T follicular helper cell (primary cell): ENCODE data around the gene C1QTNF9B.
A peak's percentile ranks its signal among the peaks of the same experiment; 100 is the strongest.
"Not testable (repeated sequence)": the region's sequence is repeated elsewhere in the genome, so short reads cannot be mapped to it uniquely, and the experiment has no call there.

Experiments
- DNase-seq: peaks from one replicate; pipeline ENCODE4 v3.0.0-alpha.2; 2020; ENCODE audit warnings: low read depth

C1QTNF9B gene

GRCh38 chr13:23893791-23894190, 3.5 kb downstream of the C1QTNF9B start:
- DNase-seq: not testable (repeated sequence)

- DNase-seq: no peak
Observed at GRCh38 chr13:23889615-23890607, 7.4 kb downstream of the C1QTNF9B start.

GRCh38 chr13:23888658-23889614, 8.4 kb downstream of the C1QTNF9B start, which contains the start of gene MIPEP:
TSS of gene MIPEP (minus strand) at chr13:23889400. CDS start at chr13:23889320, 80 bp downstream.
- peak; percentile 75 for DNase-seq

- not testable (repeated sequence) for DNase-seq
Observed at GRCh38 chr13:23884361-23884760, 12.9 kb downstream of the C1QTNF9B start.

GRCh38 chr13:23883255-23883654, 14.0 kb downstream of the C1QTNF9B start:
- no peak for DNase-seq

- DNase-seq: not testable (repeated sequence)
Observed at GRCh38 chr13:23881402-23881800, 15.9 kb downstream of the C1QTNF9B start.

- DNase-seq: not testable (repeated sequence)
Observed at GRCh38 chr13:23880493-23881401, 16.6 kb downstream of the C1QTNF9B start.

- no peak for DNase-seq
Observed at GRCh38 chr13:23877286-23877685, 20.0 kb downstream of the C1QTNF9B start.

- no peak for DNase-seq
Observed at GRCh38 chr13:23876265-23876664, 21.0 kb downstream of the C1QTNF9B start.

GRCh38 chr13:23871616-23872220, 25.6 kb downstream of the C1QTNF9B start:
- no peak for DNase-seq

- DNase-seq: no peak
Observed at GRCh38 chr13:23870356-23871140, 26.8 kb downstream of the C1QTNF9B start.

GRCh38 chr13:23868521-23868920, 28.8 kb downstream of the C1QTNF9B start:
- no peak for DNase-seq

GRCh38 chr13:23867027-23867491, 30.2 kb downstream of the C1QTNF9B start:
- DNase-seq: no peak

GRCh38 chr13:23866420-23867026, 30.8 kb downstream of the C1QTNF9B start:
- DNase-seq: no peak

- no peak for DNase-seq
Observed at GRCh38 chr13:23865906-23866305, 31.4 kb downstream of the C1QTNF9B start.

- no peak for DNase-seq
Observed at GRCh38 chr13:23865026-23865425, 32.3 kb downstream of the C1QTNF9B start.

- no peak for DNase-seq
Observed at GRCh38 chr13:23861310-23861709, 36.0 kb downstream of the C1QTNF9B start.

- DNase-seq: no peak
Observed at GRCh38 chr13:23859904-23860303, 37.4 kb downstream of the C1QTNF9B start.

- no peak for DNase-seq
Observed at GRCh38 chr13:23859455-23859854, 37.8 kb downstream of the C1QTNF9B start.
